GM13976 (cell line): ENCODE measurements around the gene FKBP7.

Experiments
- DNase-seq: peaks from one replicate; pipeline ENCODE4 v3.0.0; 2012; ENCODE audit warnings: low spot score
- CTCF ChIP-seq: IDR thresholded peaks from 2 replicates; pipeline ENCODE4 v1.5.1; 2012; ENCODE audit warnings: borderline replicate concordance, mild to moderate bottlenecking; ENCODE audit not compliant: insufficient read depth; ENCODE audit errors: extremely low read depth, missing control alignments, control extremely low read depth
- in situ Hi-C: fragments of 300-500 bp; cut with MboI; formaldehyde crosslinking; loops from one replicate; pipeline ENCODE4 v1.12.0; 2022; ENCODE audit warnings: low sequenced_read_pairs, mixed read lengths, inconsistent platforms; ENCODE audit not compliant: unreplicated experiment

Gene FKBP7

GRCh38 chr2:178414266-178415247, 63.8 kb downstream of the FKBP7 start:
- peak; percentile 72 for DNase-seq
- TF ChIP-seq CTCF = peak; percentile 87
- in situ Hi-C loops = loop anchor here (25.0 kb wide), 1 partner anchor 302 kb away; the partner anchor contains the start of gene RBM45
